K562 (cell line): ENCODE measurements around the gene CNPY2. TPM values are rescaled to one million over a fixed set of nuclear protein-coding genes. Genes with fewer than 3 reads are reported as not detected.
A peak's percentile ranks its signal among the peaks of the same experiment; 100 is the strongest.

Experiments used
- ATAC-seq: fragments of 200-7000 bp; cut with Tn5 transposase; 3 replicates; pipeline ENCODE4 v1.9.1; 2020; ENCODE audit warnings: moderate library complexity
- BruUV-seq: library from RNA; stranded (reverse); fragments of 400-500 nt; replicated peaks from 2 replicates; lab custom pipeline; 2021; lab: Mats Ljungman, UMichigan
- CTCF ChIA-PET: fragments of 300-600 bp; formaldehyde crosslinking; extraction: SDS; loops from one replicate; lab custom pipeline; 2021; ENCODE audit warnings: low intra/inter-chr PET ratio; lab: Yijun Ruan, JAX
- POLR2A ChIA-PET: fragments of 300-600, 350-650 bp; sonication (Branson Sonifier 250); formaldehyde crosslinking; extraction: SDS; loops from one replicate; lab custom pipeline; 2021; ENCODE audit warnings: antibody characterized with exemption, inconsistent platforms; lab: Yijun Ruan, JAX
- DNase-seq, 4 experiments: peaks; one replicate each; pipeline versions ENCODE4 v3.0.0 to v3.0.0-alpha.2; 2011 to 2018; ENCODE audit warnings: low spot score in 3 of 4, mixed read lengths in 3 of 4; ENCODE audit errors: extremely low read depth in 1 of 4
- FAIRE-seq: peaks from 2 replicates; lab custom pipeline; 2011; peaks lifted over from hg19 to GRCh38; lab: Jason Lieb, UNC
- H2AFZ ChIP-seq: 2 replicates; pipeline ENCODE4 v1.6.0; 2011; ENCODE audit warnings: low read depth, low read length, control low read depth, inconsistent platforms
- H3K27ac ChIP-seq: fragments of 200-600 bp; 3 replicates; pipeline ENCODE4 v1.8.0; 2011; ENCODE audit warnings: low read depth, mild to moderate bottlenecking, control low read depth, inconsistent platforms, low read length, moderate library complexity, mixed read lengths; ENCODE audit errors: extremely low read depth
- H3K27me3 ChIP-seq, 2 experiments: fragments of 300-600 bp in 1 of 2; 2 replicates in 1 of 2; 3 replicates in 1 of 2; pipeline versions ENCODE4 v1.6.0 to v1.8.0; 2011; ENCODE audit warnings: inconsistent platforms in 2 of 2, low read length in 2 of 2, mild to moderate bottlenecking in 1 of 2, mixed read lengths in 1 of 2, moderate library complexity in 1 of 2; ENCODE audit not compliant: control insufficient read depth in 2 of 2, insufficient read depth in 2 of 2
- H3K36me3 ChIP-seq: fragments of 300-600 bp; 3 replicates; pipeline ENCODE4 v1.8.0; 2011; ENCODE audit warnings: mild to moderate bottlenecking, low read length, inconsistent platforms; ENCODE audit not compliant: control insufficient read depth, insufficient read depth
- H3K4me1 ChIP-seq, 2 experiments: fragments of 200-600 bp in 1 of 2; replicated peaks in 1 of 2; 2 replicates in 1 of 2; 3 replicates in 1 of 2; pipeline versions ENCODE4 v1.5.1 to v1.8.0; 2011; ENCODE audit warnings: inconsistent platforms in 2 of 2, low read length in 2 of 2, mild to moderate bottlenecking in 1 of 2, mixed read lengths in 1 of 2, moderate library complexity in 1 of 2; ENCODE audit not compliant: control insufficient read depth in 2 of 2, insufficient read depth in 2 of 2
- H3K4me2 ChIP-seq: 2 replicates; pipeline ENCODE4 v1.6.1; 2011; ENCODE audit warnings: low read length, control low read depth, inconsistent platforms, mixed read lengths; ENCODE audit not compliant: insufficient read depth
- H3K4me3 ChIP-seq: fragments of 200-600 bp; sonication (generic), shearing (Covaris generic); 2 replicates; pipeline ENCODE4 v1.5.1; 2016; ENCODE audit warnings: control low read depth, inconsistent platforms
- H3K79me2 ChIP-seq: fragments of 200-600 bp; 3 replicates; pipeline ENCODE4 v1.8.0; 2011; ENCODE audit warnings: low read length, inconsistent platforms; ENCODE audit not compliant: control insufficient read depth, insufficient read depth
- H3K9ac ChIP-seq, 2 experiments: 2 replicates each; pipeline versions ENCODE4 v1.6.0 to v1.6.1; 2011; ENCODE audit warnings: low read depth in 2 of 2, low read length in 2 of 2, control low read depth in 1 of 2, inconsistent platforms in 1 of 2, mild to moderate bottlenecking in 1 of 2, mixed read lengths in 1 of 2; ENCODE audit not compliant: insufficient read depth in 1 of 2
- H3K9me1 ChIP-seq: one replicate; pipeline ENCODE4 v1.6.0; 2011; ENCODE audit warnings: inconsistent platforms, mild to moderate bottlenecking, low read length, moderate library complexity; ENCODE audit not compliant: control insufficient read depth, insufficient read depth
- H3K9me3 ChIP-seq: replicated peaks from 2 replicates; pipeline ENCODE4 v1.5.1; 2011; ENCODE audit warnings: low read depth, low read length, inconsistent platforms; ENCODE audit not compliant: control insufficient read depth, insufficient read depth
- H4K20me1 ChIP-seq: replicated peaks from 2 replicates; pipeline ENCODE4 v1.6.1; 2011; ENCODE audit warnings: low read length, inconsistent platforms, mixed read lengths; ENCODE audit not compliant: control insufficient read depth, insufficient read depth
- ELF4 ChIP-seq: fragments of 450-650 bp; formaldehyde crosslinking; IDR thresholded peaks from 2 replicates; pipeline ENCODE4 v1.4.0; 2022; ENCODE audit warnings: missing genetic modification characterization
- ETS2 ChIP-seq: IDR thresholded peaks from 2 replicates; pipeline ENCODE4 v1.6.1; 2016; ENCODE audit warnings: borderline replicate concordance, missing genetic modification characterization, mild to moderate bottlenecking, moderate library complexity, missing compliant biosample characterization; ENCODE audit not compliant: poor library complexity, severe bottlenecking
- HMGN3 ChIP-seq: IDR thresholded peaks from 2 replicates; pipeline ENCODE4 v1.6.1; 2011; ENCODE audit warnings: borderline replicate concordance, low read depth, mild to moderate bottlenecking, mixed read lengths, low read length; ENCODE audit not compliant: insufficient read length; ENCODE audit errors: extremely low read depth
- KLF6 ChIP-seq: fragments of 250-450 bp; sonication (Bioruptor Pico); IDR thresholded peaks from 2 replicates; pipeline ENCODE4 v1.4.0; 2020; ENCODE audit warnings: mild to moderate bottlenecking, moderate library complexity, borderline replicate concordance
- NFRKB ChIP-seq: fragments of 450-650 bp; IDR thresholded peaks from 2 replicates; pipeline ENCODE4 v1.6.1; 2016; ENCODE audit warnings: low read depth
- POLR2AphosphoS2 ChIP-seq: IDR thresholded peaks from 2 replicates; pipeline ENCODE4 v1.6.1; 2012; ENCODE audit warnings: low read length, improper control_type of control experiment
- RAD21 ChIP-seq, 2 experiments: fragments of 250-450 bp in 1 of 2; fragments of 450-650 bp in 1 of 2; sonication (Bioruptor Pico) in 1 of 2; formaldehyde crosslinking in 1 of 2; IDR thresholded peaks in 1 of 2; conservative IDR thresholded peaks in 1 of 2; 2 replicates each; pipeline versions ENCODE4 v1.4.0 to v1.8.0; 2020 to 2022; ENCODE audit warnings: mild to moderate bottlenecking in 2 of 2, moderate library complexity in 1 of 2
- SRF ChIP-seq, 2 experiments: fragments of 250-450, 450-650 bp in 1 of 2; sonication (Bioruptor Pico) in 1 of 2; sonication (generic) in 1 of 2; formaldehyde crosslinking; IDR thresholded peaks; 2 replicates each; pipeline versions ENCODE4 v1.5.0 to v1.5.1; 2020 to 2022; ENCODE audit warnings: mild to moderate bottlenecking in 1 of 2, missing genetic modification reagents in 1 of 2
- ZNF354B ChIP-seq: fragments of 250-450 bp; sonication (Bioruptor Pico); IDR thresholded peaks from 2 replicates; pipeline ENCODE4 v1.4.0; 2020
- ZNF431 ChIP-seq: sonication (generic); formaldehyde crosslinking; IDR thresholded peaks from 2 replicates; pipeline ENCODE4 v1.8.0; 2022; ENCODE audit warnings: mild to moderate bottlenecking, missing genetic modification reagents
- ZNF57 ChIP-seq: fragments of 450-650 bp; formaldehyde crosslinking; IDR thresholded peaks from 2 replicates; pipeline ENCODE4 v1.4.0; 2020; ENCODE audit warnings: mild to moderate bottlenecking, moderate library complexity
- WGBS: fragments of 100-300 bp; shearing (Covaris generic); methylation state at CpG from one replicate; pipeline ENCODE4 v1.1.6; 2016; ENCODE audit warnings: low coverage, mixed read lengths; ENCODE audit not compliant: insufficient coverage; ENCODE audit errors: missing lambda C conversion rate; 5-methylcytosine and 5-hydroxymethylcytosine counted together
- in situ Hi-C: fragments of 300-500 bp; cut with MboI; formaldehyde crosslinking; loops from 4 replicates; pipeline ENCODE4 v1.15.0; 2018; ENCODE audit warnings: inconsistent platforms, mixed read lengths
- intact Hi-C: fragments of 100-400 bp; cut with micrococcal nuclease; formaldehyde crosslinking; loops from 2 replicates; pipeline ENCODE4 v1.14.2; 2022
- polyA plus RNA-seq, 8 experiments: library from polyadenylated mRNA; depleted of rRNA in 4 of 8; stranded (reverse) in 5 of 8; unstranded in 3 of 8; fragments of >200 nt; fragmentation: Nextera tagmentation in 2 of 8; fragmentation: Illumina TruSeq in 1 of 8; extraction: Ambion mirVana in 2 of 8; extraction: Trizol in 1 of 8; gene quantifications; 2 replicates each; pipeline versions ENCODE4 v1.2.1 to v1.2.3, GENCODE V29; 2011 to 2014; ENCODE audit warnings: inconsistent platforms in 1 of 8, missing spikeins in 1 of 8
- total RNA-seq, 7 experiments: library from RNA; depleted of rRNA in 6 of 7; stranded (reverse); fragments of >200 nt in 6 of 7; fragmentation: Illumina TruSeq in 2 of 7; extraction: Trizol in 2 of 7; gene quantifications; 2 replicates each; pipeline versions ENCODE4 v1.2.1 to v1.2.3, GENCODE V29; 2011 to 2021; ENCODE audit warnings: low replicate concordance in 1 of 7
- TF ChIP-seq, protein P1 (sequence below): sonication (generic); formaldehyde crosslinking; IDR thresholded peaks from 2 replicates; pipeline ENCODE4 v1.8.0; 2023; ENCODE audit warnings: mild to moderate bottlenecking, missing genetic modification reagents
- TF ChIP-seq, protein P2 (sequence below): fragments of 200-800 bp; sonication (Bioruptor generic); IDR thresholded peaks from 2 replicates; pipeline ENCODE4 v1.6.1; 2017; ENCODE audit warnings: missing genetic modification characterization, missing compliant biosample characterization
- TF ChIP-seq, protein P3 (sequence below): fragments of 450-650 bp; IDR thresholded peaks from 2 replicates; pipeline ENCODE4 v1.6.1; 2017; ENCODE audit warnings: mild to moderate bottlenecking, moderate library complexity

CNPY2 gene
- total and polyA plus RNA-seq, 9 of the 15 experiments (the other 6 are each of a cell fraction or from before 2014, with no cell fraction given), result 33.8 to 190 (median 138) TPM

DNA sequence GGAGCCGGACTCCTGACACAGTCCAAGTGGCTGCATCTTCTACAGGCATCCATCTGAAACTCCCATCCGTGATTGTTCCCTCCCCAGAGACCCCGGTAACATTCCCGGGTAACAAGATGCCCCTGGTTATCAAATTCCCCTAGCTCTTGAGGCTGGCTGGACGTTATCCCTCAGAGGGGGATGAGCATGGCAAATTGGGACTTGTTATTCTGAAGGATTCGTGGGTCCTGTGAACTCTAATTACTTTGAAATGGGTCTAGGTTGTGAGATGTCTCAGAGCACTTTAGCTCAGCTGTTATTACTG, 18.7 kb upstream of the CNPY2 start:
- H3K4me2 ChIP-seq, result peak overlapping the region; percentile 98
- H3K79me2 ChIP-seq, result peaks cover 24% of the 10 kb centered on the region
- peaks cover 3% of the 10 kb centered on the region; the same call in 1 of the 3 replicates for H3K36me3 ChIP-seq
- WGBS, result 3% methylated on average over 6 of the region's 6 CpGs
- no peaks in the 10 kb centered on the region for H4K20me1 ChIP-seq
- no peak for ATAC-seq
- intact Hi-C loops, result loop anchor here (1.0 kb wide), 1 partner anchor 26 kb away; the partner anchor contains the start of gene STAT2
- H2AFZ ChIP-seq, result peak overlapping the region; percentile 49
- peaks cover 27 to 58% of the 10 kb centered on the region in 2 experiments for H3K4me1 ChIP-seq
- H3K27ac ChIP-seq, result peak overlapping the region; percentile 98
- peaks cover 3% of the 10 kb centered on the region for H3K9me1 ChIP-seq
- ChIA-PET CTCF (interaction anchor here (1.2 kb wide), 1 partner anchor 130 kb away, joined by 5 read pairs; no protein-coding TSS in a partner anchor), POLR2A (interaction anchor here (1.4 to 19.0 kb wide), 3 partner anchors 18 to 136 kb away, joined by 4 to 274 read pairs (median 26); partner anchors contain the start of genes APOF, CNPY2 and STAT2)
- in situ Hi-C loops, result no loop called here
- DNase-seq, result no peak
- peak overlapping the region; percentile 88 to 95 for H3K9ac ChIP-seq
- BruUV-seq, result TSS peak; percentile 87
- FAIRE-seq, result no peak
- no peaks in the 10 kb centered on the region for H3K27me3 ChIP-seq
- H3K9me3 ChIP-seq, result no peaks in the 10 kb centered on the region
- H3K4me3 ChIP-seq, result peak overlapping the region; percentile 64
- TF ChIP-seq NFRKB (0 out of 2 replicates have a peak, but pooled peaks have one; percentile 9), ZNF57 (CRISPR knock-in tag) (peak; percentile 60; the same call in 1 of the 2 replicates), RAD21 (CRISPR knock-in tag; conservative IDR thresholded peaks at IDR 0.05 in 1 of 2, IDR thresholded peaks at IDR 0.05 in 1 of 2) (peak in 1 of 2 experiments; percentile 1; a peak in 1 of 4 replicates), ZNF431 (no peak), HMGN3 (no peak), KLF6 (0 out of 2 replicates have a peak, but pooled peaks have one; percentile 15), ELF4 (CRISPR knock-in tag) (0 out of 2 replicates have a peak, but pooled peaks have one; percentile 50), POLR2AphosphoS2 (no peak), ETS2 (tag) (no peak), SRF (CRISPR knock-in tag; IDR thresholded peaks at IDR 0.05) (peak in 1 of 2 experiments; percentile 28; a peak in 1 of 4 replicates), ZNF354B (CRISPR knock-in tag) (0 out of 2 replicates have a peak, but pooled peaks have one; percentile 21)
- TF ChIP-seq, protein P1, sequence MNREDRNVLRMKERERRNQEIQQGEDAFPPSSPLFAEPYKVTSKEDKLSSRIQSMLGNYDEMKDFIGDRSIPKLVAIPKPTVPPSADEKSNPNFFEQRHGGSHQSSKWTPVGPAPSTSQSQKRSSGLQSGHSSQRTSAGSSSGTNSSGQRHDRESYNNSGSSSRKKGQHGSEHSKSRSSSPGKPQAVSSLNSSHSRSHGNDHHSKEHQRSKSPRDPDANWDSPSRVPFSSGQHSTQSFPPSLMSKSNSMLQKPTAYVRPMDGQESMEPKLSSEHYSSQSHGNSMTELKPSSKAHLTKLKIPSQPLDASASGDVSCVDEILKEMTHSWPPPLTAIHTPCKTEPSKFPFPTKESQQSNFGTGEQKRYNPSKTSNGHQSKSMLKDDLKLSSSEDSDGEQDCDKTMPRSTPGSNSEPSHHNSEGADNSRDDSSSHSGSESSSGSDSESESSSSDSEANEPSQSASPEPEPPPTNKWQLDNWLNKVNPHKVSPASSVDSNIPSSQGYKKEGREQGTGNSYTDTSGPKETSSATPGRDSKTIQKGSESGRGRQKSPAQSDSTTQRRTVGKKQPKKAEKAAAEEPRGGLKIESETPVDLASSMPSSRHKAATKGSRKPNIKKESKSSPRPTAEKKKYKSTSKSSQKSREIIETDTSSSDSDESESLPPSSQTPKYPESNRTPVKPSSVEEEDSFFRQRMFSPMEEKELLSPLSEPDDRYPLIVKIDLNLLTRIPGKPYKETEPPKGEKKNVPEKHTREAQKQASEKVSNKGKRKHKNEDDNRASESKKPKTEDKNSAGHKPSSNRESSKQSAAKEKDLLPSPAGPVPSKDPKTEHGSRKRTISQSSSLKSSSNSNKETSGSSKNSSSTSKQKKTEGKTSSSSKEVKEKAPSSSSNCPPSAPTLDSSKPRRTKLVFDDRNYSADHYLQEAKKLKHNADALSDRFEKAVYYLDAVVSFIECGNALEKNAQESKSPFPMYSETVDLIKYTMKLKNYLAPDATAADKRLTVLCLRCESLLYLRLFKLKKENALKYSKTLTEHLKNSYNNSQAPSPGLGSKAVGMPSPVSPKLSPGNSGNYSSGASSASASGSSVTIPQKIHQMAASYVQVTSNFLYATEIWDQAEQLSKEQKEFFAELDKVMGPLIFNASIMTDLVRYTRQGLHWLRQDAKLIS (CRISPR knock-in tag), result peak; percentile 82
- TF ChIP-seq, protein P2, sequence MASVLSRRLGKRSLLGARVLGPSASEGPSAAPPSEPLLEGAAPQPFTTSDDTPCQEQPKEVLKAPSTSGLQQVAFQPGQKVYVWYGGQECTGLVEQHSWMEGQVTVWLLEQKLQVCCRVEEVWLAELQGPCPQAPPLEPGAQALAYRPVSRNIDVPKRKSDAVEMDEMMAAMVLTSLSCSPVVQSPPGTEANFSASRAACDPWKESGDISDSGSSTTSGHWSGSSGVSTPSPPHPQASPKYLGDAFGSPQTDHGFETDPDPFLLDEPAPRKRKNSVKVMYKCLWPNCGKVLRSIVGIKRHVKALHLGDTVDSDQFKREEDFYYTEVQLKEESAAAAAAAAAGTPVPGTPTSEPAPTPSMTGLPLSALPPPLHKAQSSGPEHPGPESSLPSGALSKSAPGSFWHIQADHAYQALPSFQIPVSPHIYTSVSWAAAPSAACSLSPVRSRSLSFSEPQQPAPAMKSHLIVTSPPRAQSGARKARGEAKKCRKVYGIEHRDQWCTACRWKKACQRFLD (CRISPR knock-in tag), result 0 out of 2 replicates have a peak, but pooled peaks have one; percentile 1
- TF ChIP-seq, protein P3, sequence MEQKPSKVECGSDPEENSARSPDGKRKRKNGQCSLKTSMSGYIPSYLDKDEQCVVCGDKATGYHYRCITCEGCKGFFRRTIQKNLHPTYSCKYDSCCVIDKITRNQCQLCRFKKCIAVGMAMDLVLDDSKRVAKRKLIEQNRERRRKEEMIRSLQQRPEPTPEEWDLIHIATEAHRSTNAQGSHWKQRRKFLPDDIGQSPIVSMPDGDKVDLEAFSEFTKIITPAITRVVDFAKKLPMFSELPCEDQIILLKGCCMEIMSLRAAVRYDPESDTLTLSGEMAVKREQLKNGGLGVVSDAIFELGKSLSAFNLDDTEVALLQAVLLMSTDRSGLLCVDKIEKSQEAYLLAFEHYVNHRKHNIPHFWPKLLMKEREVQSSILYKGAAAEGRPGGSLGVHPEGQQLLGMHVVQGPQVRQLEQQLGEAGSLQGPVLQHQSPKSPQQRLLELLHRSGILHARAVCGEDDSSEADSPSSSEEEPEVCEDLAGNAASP, result no peak
